Parathyroid adenoma (tissue), 2 donors: ENCODE data around the gene EDARADD.
A peak's percentile ranks its signal among the peaks of the same experiment; 100 is the strongest.

Experiments
- H2AFZ ChIP-seq: fragments of 300-600 bp; sonication (generic); one replicate; pipeline ENCODE4 v1.7.0; 2017; ENCODE audit warnings: antibody characterized with exemption, mild to moderate bottlenecking
- H3K27ac ChIP-seq: fragments of 300-600 bp; sonication (generic); one replicate; pipeline ENCODE4 v1.7.0; 2017
- H3K27me3 ChIP-seq: fragments of 300-600 bp; sonication (generic); one replicate; pipeline ENCODE4 v1.7.0; 2017; ENCODE audit warnings: low read length; ENCODE audit not compliant: control insufficient read depth, insufficient read depth
- H3K36me3 ChIP-seq: fragments of 300-600 bp; sonication (generic); one replicate; pipeline ENCODE4 v1.7.0; 2017; ENCODE audit warnings: low read length; ENCODE audit not compliant: control insufficient read depth, insufficient read depth
- H3K4me1 ChIP-seq: fragments of 300-600 bp; sonication (generic); one replicate; pipeline ENCODE4 v1.7.0; 2017; ENCODE audit warnings: control low read depth
- H3K4me2 ChIP-seq: fragments of 300-600 bp; sonication (generic); one replicate; pipeline ENCODE4 v1.7.0; 2017; ENCODE audit warnings: low read length
- H3K4me3 ChIP-seq: fragments of 300-600 bp; sonication (generic); one replicate; pipeline ENCODE4 v1.7.0; 2017; ENCODE audit warnings: low read depth, low read length
- H3K79me2 ChIP-seq: fragments of 300-600 bp; sonication (generic); one replicate; pipeline ENCODE4 v1.7.0; 2017; ENCODE audit warnings: control low read depth
- H3K9ac ChIP-seq: fragments of 300-600 bp; sonication (generic); one replicate; pipeline ENCODE4 v1.7.0; 2017; ENCODE audit warnings: mild to moderate bottlenecking
- H3K9me3 ChIP-seq: fragments of 300-600 bp; sonication (generic); one replicate; pipeline ENCODE4 v1.7.0; 2017; ENCODE audit warnings: low read length; ENCODE audit not compliant: control insufficient read depth
- CTCF ChIP-seq: fragments of 300-600 bp; sonication (generic); IDR thresholded peaks from one replicate; pipeline ENCODE4 v1.7.0; 2017; ENCODE audit warnings: antibody characterized with exemption, mild to moderate bottlenecking
- donor health status: primary hyperparathyroidism.

The EDARADD gene

GRCh38 chr1:236511735-236512418, 117.8 kb downstream of the EDARADD start:
- no peaks in the 10 kb centered on the region for H3K9me3 ChIP-seq
- H3K9ac ChIP-seq = no peak overlapping the region
- H3K4me3 ChIP-seq = no peak overlapping the region
- H3K36me3 ChIP-seq = no peaks in the 10 kb centered on the region
- no peaks in the 10 kb centered on the region for H3K79me2 ChIP-seq
- no peak overlapping the region for H3K4me2 ChIP-seq
- H3K27me3 ChIP-seq = no peaks in the 10 kb centered on the region
- H2AFZ ChIP-seq = no peak overlapping the region
- H3K27ac ChIP-seq = no peak overlapping the region
- H3K4me1 ChIP-seq = peaks cover 10% of the 10 kb centered on the region
- no peak for TF ChIP-seq CTCF

GRCh38 chr1:236514703-236515442, 120.8 kb downstream of the EDARADD start:
- no peaks in the 10 kb centered on the region for H3K79me2 ChIP-seq
- no peaks in the 10 kb centered on the region for H3K36me3 ChIP-seq
- H3K9ac ChIP-seq = no peak overlapping the region
- peak overlapping the region; percentile 77 for H3K27ac ChIP-seq
- no peaks in the 10 kb centered on the region for H3K27me3 ChIP-seq
- no peak overlapping the region for H2AFZ ChIP-seq
- H3K4me2 ChIP-seq = no peak overlapping the region
- H3K9me3 ChIP-seq = no peaks in the 10 kb centered on the region
- H3K4me3 ChIP-seq = peak overlapping the region; percentile 15
- H3K4me1 ChIP-seq = peaks cover 11% of the 10 kb centered on the region
- no peak for TF ChIP-seq CTCF

GRCh38 chr1:236515443-236515958, 121.4 kb downstream of the EDARADD start:
- TF ChIP-seq CTCF = no peak
- Histone ChIP-seq H3K9ac (no peak overlapping the region), H3K79me2 (no peaks in the 10 kb centered on the region), H3K36me3 (no peaks in the 10 kb centered on the region), H3K4me1 (peaks cover 11% of the 10 kb centered on the region), H3K4me3 (no peak overlapping the region), H3K4me2 (no peak overlapping the region), H3K27ac (peak overlapping the region; percentile 77), H2AFZ (peak overlapping the region; percentile 58), H3K27me3 (no peaks in the 10 kb centered on the region), H3K9me3 (no peaks in the 10 kb centered on the region)

GRCh38 chr1:236516929-236517704, 123.0 kb downstream of the EDARADD start:
- Histone ChIP-seq H3K4me1 (peaks cover 11% of the 10 kb centered on the region), H3K4me2 (peak overlapping the region; percentile 57), H3K36me3 (no peaks in the 10 kb centered on the region), H3K27me3 (no peaks in the 10 kb centered on the region), H3K9ac (no peak overlapping the region), H3K27ac (peak overlapping the region; percentile 77), H3K4me3 (peak overlapping the region; percentile 47), H3K9me3 (no peaks in the 10 kb centered on the region), H3K79me2 (no peaks in the 10 kb centered on the region), H2AFZ (peak overlapping the region; percentile 50)
- TF ChIP-seq CTCF = no peak
